Measurements from ENCODE around the gene CEMP1.
A peak's percentile ranks its signal among the peaks of the same experiment; 100 is the strongest.

CEMP1 gene

DNA sequence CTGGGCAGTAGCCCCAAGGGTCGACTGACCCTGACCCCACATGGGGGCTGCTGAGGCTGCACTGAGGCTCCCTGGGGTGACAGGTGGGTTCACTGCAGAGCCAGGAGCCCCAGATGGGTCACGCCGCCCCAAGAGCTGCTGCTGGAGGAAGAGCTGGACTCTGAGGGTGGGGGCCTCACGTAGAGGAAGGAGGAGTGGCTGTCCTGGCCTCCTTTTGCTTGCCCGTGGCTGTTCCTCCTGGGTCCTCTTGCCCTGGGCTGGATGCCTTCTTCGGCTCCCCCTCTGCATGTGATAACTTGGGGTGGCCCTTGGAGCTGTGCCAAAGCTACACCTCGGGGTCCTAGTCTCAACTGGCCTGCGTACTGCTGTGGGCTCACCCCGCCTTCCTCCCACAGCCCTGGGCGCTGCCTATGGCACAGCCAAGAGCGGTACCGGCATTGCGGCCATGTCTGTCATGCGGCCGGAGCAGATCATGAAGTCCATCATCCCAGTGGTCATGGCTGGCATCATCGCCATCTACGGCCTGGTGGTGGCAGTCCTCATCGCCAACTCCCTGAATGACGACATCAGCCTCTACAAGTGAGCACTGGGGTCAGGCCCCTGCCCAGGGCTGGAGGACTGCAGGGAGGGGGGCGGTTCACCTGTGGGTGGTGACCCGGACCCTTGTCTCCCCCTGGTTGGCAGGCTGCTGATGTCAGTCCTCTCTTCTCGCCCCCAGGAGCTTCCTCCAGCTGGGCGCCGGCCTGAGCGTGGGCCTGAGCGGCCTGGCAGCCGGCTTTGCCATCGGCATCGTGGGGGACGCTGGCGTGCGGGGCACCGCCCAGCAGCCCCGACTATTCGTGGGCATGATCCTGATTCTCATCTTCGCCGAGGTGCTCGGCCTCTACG is 12.1 kb downstream of the CEMP1 start:
- DNase-seq: no peak

DNA sequence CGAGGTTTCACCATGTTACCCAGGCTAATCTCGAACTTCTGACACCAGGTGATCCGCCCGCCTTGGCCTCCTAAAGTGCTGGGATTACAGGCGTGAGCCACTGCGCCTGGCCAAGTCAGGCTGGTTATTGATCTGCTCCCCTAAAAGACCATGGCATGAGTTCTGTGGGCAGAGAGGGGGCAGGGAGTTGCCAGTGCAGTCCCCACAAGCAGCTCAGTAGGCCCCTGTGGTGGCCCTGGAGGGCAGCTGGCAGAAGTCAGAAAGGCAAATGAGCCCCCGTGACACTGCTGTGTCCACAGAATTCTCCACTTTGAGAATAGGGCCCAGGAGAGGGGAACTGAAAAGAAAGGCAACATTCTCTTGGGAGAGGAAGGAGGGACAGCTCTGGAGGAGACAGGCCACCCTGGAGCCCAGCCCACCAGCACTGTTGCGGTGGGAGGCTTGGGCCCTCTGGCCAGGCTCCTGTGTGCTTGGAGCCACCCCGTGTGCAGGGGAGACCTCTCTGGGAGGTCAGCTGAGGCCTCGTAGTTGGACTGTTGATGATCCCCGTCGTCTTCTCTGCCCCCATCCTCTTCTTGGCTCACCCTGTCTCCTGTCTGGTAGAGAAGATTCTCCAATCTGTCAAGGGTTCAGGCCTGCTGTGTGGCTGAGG is 13.1 kb downstream of the CEMP1 start:
- DNase-seq: no peak

DNA sequence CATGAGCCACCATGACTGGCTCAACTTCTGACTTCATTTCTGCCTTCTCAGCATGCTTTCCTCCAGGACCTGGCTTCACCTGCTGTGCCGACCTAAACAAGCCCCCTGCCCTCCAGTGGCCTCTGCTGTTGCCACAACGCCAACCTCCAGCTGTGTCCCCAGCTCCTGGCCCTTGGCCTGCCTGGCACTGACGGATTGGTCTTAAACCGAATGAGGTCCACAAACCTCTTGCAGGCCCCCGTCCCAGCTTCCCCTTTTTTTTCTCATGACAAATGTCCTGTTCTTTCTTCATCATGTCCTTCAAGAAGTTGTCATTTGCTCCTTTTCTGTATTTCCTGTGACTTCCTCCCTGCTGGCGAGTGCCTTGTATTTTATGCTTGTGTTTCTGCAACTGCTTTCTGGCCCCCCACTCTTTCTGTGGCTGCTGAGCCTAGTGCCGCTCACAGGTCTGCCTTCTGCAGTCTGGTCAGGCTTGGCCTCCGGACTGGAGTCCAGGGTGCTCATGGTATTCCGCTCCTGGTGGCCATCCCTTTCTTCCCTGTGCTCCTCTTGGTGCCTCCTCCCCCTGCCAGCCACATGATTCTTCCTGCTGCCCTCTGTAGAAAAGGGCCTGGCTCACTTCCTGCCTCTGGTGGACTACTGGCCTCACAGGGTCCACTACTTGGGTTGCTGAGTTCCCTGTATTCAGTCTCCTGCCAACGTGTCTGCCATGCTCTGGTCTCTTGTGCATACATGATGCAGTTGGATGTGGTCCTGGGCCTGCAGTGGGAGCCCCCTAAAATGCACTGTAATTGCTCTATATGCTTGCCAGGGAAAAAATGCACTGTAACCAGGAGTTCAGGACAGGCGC is 14.6 kb downstream of the CEMP1 start:
- DNase-seq: peak; percentile 49 to 67

DNA sequence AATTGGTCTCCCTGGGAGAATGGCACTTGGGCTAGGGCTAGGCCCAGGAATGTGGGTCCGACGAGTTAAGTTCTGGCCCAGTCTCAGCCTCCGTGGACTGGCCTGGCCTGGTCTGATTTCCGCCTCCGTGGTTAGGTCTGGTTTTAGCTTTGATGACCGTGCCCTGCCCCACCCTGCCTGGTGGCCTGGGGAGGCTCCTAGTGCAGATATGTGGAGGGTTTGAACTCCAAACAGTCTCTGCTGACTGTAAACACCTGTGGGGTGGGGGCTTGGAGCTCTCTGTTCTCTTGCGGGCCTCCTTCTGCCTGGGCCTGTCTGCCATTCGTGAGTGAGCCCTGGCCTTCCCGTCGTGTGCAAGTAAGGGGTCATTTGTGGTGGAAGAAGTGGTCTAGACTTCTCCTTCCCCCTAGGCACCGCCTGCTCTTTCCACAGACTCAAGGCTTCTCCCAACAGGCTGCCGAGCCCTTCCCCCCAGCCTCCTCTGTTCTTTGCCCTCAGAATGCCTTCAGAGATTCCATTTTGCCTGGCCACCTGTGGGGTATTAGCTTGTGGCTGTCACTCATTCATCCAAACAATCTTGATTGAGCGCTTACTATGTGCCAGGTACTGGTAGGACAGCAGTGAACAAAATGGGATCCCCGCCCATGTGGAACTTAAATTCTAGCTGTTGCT is 15.9 kb downstream of the CEMP1 start:
- no peak for DNase-seq

DNA sequence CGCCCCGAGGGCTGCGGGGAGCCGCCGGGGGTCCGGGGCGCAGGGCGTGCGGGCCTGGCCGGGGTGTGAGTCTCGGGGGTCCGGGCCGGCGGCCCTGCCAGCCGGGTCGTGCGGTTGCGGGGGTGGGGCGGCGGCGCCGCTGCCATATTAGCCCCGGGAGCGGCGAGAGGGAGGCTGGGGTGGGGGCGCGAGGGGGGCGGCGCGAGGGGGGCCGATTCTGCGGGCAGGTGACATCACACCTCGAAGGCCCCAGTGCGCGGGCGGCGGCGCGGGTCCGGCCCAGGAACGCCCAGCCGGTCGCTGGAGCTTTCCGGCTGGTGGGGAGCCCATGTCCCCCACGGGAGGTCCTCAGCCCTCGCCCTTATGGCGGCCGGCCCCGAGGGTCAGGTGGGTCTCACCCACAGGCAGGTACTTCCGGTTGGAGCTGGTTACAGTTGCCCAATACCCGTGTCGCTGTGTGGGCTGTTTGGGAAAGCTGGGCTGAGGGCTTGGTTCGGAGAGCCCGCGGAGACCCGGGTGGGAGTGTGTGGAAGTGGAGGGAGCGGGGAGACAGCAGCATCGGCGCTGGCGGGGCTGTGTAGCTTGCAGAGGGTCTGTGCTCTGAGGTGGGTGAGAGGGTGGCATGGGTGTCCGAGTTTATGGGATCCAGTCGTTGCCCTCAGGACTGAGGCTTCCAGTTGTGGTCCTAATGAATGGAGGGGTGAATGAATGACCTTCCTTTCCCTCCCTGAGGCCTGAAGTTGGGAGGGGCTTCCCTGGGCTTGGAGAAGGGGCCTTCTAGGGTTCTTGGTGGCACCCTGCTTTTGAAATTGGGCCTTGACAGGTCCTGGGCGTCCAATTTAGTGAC is 16.7 kb downstream of the CEMP1 start:
- no peak for DNase-seq

DNA sequence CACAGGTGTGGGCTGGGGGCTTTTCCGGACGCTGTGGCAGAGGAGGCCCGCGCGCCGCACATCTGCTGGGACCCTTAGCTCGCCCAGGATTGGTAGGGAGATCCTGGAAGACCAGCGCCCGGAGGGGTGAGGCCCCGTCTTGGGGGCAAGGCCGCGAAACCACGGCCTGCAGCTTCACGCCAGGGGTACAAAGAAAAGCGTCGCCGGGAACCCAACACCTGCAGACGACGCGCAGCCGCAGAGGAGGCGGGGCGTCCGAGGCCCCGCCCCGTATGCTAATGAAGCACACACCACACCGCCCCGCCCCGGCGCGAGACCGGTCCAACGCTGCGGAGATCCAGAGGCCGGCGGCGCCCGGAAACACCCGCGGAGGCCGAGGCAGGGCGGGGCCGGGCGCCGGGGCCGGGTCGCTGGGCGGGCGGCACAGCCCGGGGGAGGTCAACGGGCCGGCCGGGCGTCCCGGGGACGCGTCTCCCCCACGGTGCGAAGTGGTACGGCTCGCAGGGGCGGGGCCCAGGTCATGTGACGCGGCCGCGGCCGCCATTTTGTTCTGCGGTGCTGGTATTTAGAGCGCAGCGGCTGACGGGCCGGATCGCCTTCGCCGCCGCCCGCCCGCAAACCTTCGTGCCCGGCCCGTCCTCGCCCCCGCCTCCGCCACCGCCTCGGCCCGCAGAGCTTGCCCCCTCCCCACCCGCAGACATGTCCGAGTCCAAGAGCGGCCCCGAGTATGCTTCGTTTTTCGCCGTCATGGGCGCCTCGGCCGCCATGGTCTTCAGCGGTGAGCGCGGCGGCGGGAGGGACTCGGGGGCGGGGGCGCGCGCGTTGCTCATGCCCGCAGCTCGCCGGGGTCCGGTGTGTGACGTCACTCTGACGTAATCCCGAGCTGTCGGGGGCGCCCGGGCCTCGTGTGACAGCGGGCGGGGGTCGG is 17.5 kb downstream of the CEMP1 start, which contains the start of gene ATP6V0C:
ATP6V0C (plus strand) TSS at position 548 of the 928 bp plus-strand sequence; CDS start at position 700, 152 bp downstream.
- DNase-seq: peak; percentile 61 to 88

DNA sequence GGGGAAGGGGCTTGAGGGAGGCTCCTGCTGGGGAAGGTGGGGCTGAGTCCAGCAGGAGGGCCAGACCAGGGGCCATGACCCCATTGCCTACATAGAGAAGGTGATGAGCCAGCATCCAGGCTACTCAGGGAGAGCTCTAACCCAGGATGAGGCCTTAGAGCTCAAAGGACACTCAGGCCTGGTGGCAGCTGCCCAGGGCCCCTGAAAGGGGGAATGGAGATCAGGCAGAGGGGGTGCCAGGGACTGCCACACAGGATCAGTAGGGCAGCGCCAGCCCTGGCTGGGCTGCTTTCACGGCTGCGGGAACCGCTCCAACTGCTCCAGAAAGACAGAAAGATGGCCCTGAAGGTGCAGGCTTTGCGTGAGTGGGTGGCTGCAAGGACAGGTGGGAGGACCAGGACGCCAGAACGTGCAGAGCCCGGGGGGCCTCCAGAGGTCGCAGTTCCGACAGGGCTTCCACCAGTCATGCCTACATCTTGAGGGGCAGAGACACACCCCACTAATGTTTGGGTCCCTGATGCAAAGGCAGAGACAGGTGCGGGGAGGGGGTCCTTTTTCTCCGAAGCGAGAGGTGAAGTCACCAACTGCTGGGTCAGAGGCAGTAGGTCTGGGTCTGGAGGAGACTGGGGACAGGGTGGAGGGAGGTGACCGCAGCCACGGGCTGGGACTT is 18.3 kb downstream of the CEMP1 start:
- DNase-seq: no peak

DNA sequence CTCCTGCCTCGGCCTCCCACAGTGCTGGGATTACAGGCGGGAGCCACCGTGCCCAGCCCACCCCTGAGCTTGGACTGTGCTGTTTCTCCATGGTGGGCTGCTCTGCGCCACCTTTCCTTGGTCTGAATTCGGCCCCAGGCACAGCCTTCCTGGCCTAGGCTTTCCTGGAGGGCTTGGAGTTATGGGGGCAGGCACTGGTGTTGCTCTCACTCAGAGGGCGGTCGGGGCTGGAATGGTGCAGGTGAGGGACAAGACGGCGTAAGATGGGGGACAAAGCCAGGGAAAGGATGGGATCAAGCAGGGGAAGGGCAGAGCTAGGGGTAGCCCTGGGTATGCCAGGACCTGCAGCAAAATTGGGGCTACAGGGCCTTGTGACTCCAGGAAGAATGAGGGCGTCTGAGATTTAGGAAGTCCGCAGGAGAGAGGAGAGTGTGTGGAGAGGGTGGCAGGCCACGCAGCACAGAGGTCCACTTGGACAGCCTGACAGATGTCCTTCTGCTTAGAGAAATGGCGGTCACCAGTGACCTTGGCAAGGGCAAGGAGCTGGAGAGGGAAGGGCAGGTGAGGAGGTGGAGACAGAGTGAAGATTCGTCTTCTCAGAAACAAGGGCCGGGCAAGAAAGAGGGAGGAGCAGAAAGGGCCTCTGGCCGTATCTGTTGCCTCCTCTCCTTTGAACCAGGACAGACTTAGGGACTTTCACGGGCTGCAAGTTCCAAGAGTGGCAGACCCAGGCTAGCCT is 19.0 kb downstream of the CEMP1 start:
- DNase-seq: no peak

DNA sequence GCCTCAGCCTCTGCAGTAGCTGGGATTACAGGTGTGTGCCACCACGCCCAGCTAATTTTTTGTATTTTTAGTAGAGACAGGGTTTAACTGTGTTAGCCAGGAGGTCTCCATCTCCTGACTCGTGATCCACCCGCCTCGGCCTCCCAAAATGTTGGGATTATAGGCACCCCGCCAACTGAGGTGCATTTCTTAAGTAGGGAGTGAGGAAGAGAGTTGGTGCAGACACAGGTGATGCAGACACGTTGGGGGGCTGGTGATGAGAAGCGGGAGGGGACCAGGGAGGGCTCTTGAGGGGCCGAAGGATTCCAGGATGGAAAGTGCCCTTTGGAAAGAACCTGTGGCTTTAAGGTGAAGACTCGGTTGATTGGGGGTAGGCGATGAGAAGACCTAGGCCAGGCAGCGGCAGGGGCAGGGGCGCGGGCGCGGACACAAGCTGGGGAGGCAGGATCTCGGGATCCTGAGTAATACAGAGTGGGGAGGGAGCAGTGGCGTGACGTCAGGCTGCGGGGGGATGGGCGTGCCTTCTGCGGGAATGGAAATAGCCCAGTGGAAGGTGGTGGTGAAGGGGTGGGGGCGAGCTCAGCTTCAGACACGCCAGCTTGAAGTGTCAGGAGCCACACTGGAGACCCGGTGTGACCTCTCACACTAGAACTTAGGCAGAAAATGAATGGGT is 19.9 kb downstream of the CEMP1 start:
- DNase-seq: no peak

DNA sequence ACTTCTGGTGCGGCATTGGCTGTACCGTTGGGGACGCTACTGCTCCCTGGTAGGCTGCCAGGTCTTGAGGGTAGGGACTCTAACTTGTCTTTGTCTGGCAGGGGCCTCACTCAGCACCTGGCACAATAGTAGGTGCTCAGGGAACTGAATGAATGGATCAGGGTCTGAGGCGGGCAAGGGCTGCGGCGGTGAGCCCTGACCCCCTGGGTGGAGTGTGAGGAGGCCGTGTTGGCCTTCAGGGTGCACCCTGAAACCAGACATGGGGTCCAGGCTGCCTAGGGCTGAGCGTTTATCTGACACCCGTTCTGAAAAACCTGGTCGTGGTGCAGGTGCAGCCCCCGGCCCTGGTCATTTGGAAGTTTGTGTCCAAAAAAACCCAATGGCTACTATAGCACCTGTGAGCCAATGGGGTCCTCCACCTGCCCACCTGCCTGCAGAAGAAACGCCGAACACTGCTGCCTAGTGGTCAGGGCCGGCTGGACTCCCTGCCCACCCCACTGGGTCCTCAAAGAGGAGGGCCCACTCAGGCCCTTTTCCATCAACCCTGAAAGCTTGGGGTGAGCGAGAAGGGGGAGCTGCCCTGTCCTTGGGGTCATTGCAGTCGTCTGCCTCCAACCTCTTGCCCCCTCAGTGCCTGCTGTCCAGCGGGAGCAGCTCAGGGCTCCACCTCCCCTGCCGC is 22.3 kb downstream of the CEMP1 start:
- DNase-seq: no peak

DNA sequence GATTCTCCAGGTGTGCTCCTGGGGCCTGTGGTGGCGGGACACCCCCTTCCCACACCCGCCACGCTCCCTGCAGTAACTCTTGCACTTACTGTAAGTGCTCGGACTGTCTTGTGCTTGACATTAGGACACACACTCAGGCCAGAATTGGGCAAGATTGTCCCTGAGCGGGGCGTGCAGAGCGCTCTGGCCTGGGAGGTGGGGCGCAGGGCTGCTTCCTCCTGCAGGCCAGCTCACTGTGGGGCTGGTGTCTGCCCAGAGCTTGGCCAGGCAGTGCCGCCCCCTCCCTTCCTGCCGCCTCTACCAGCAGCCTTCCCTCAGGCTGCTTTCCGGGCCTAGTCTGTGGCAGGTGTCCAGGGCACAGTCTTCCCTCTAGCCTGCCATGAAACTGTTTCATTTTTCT is 23.5 kb downstream of the CEMP1 start:
- DNase-seq: peak in 1 of 2 donors; percentile 41

DNA sequence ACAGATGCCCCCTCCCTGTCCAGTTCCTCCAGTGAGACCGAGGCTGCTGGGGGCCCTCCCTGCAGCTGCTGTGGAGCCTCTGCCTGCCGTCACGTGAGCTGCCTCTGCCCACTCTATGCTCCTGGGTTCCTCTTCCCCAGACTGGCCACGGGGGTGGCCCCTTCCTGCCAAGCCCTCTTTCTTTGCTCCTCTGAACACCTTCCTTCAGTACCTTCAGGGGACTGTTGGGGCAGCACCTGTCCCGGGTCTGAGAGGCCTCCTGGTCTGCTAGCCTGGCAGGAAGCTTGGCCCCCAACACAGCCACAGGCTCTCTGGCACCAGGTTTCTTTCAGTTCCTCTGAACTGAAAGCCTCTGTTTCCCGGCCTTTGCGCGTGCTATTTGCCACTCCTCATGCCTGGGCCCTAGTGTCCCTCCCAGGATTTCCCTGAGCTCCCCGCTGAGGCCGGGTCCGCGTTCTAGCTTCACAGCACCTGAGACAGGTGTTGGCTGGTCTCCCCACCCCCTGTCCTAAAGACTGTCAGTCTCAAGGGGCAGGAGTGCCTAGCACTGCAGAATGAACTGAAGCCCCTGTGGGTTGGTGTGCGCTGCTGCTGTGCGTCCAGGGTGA is 24.1 kb downstream of the CEMP1 start:
- peak in 1 of 2 donors; percentile 8 for DNase-seq

DNA sequence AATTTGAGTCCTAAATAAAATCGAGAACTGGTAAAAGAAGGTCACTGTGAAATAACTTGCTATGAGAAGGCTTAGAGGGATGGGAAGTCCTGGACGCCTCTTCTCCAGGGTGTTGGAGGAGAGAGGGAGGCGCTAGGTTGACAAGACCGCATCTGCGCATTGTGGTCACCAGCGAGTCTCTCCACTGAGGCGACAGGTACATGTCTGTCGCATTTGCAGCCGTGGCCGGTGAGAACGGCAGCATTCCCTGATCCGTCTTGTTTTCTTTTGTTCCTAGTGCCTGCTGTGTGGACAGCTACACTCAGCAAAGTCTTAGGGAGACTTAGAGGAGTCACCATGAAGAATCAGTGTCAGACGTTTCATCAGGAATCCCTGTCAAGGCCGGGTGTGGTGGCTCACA is 25.5 kb downstream of the CEMP1 start:
- DNase-seq: no peak

DNA sequence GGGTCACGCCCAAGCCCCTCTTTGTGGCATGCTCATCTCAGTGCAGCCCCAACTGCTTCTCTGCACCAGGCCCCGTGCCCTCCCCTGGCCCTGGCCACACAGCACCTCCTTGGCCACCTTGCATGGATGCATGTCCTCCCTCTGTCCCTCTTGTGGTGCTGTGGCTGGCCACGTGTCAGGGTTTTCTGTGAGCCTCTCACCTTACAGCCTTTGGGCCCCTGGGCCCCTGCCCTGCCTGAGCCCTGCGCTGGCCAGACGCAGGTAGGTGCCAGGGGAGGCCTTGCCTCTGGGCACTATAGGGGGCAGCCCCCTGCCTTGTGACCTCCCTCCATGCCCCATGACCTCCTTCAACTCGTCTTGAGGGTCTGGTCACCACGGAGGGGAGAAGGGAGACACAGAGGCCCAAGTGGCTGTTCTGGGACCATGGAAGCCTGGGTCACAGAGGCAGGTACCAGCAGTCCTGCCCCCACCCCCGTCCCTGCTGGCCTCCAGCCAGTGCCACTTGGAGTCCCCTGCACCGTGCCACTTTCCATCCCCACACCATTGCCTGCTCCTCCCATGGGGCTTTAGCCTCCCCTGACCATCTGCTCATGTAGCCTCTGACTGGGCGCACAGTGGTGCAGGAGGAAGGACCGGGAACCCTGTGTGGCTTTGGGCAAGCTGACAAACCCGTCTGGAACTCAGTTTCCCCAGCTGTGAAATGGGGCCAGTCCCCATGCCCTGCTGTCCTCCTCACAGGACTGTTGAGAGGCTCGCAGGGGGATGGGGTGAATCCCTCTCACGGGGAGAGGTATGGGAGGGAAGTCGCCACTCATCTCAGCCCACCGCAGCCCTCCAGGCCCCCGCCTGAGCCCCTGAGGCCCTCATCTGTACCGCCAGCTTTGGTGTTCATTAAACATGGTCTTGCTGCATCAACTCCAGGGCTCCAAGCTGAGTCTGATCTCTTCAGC is 29.0 kb downstream of the CEMP1 start:
- no peak for DNase-seq

DNA sequence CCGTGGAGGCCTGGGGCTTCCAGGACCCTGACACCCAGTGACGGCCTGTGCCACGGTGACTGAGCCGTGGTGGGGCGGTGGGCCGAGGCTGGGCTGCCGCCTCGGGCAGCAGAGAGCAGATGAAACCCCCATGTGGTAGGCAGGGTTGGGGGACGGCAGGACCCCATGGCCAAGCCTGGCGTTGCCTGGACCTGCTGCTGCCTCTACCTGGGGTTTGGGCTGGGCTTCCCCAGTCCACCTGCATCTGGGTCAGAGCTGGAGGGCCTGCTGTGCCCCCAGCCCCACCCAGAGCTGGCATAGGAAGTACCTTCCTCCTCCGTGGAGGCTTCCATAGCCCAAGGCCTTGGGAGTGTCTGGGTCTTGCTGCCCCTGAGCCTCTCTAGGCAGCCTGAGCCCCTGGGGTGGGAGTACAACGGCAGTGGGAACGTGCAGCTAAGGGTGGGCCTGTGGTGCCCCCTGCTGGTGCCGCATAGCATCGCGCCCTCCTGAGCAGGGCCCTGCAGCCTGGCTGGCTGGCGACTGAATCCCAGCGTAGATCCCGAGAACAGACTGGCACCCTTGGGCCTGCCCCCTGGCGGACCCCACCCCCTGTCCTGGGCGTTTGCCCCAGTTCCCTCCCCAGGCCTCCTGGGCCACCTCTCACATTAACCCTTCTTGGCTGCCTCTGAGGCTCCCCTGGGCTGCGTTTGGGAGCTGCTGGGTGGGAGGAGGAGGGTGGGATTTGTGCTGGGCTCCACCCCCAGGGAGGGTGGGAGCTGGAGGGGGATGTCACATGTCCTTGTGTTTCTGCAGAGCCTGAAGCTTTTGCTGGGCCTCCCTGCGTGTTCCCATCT is 30.1 kb downstream of the CEMP1 start:
- peak; percentile 57 to 61 for DNase-seq
